ENCODE data around the gene B4GALT1. TPM values are rescaled to one million over a fixed set of nuclear protein-coding genes. Genes with fewer than 3 reads are reported as not detected.

Gene B4GALT1
- 33.5 and 34.5 TPM in 2 replicates for total RNA-seq (2014; rRNA removed; shearing (Covaris generic))

- DNase-seq (ENCODE audit: low spot score) = peak; percentile 79
Observed at GRCh38 chr9:33167084-33167971, at the start of gene B4GALT1. Gene B4GALT1 (minus strand): TSS chr9:33167336. CDS start chr9:33167169, 167 bp downstream.

- DNase-seq (ENCODE audit: low spot score) = no peak
Observed at GRCh38 chr9:33211695-33212393, 44.7 kb upstream of the B4GALT1 start.

GRCh38 chr9:33210006-33210715 lies 43.0 kb upstream of the B4GALT1 start:
- DNase-seq (ENCODE audit: low spot score) = no peak

- no peak for DNase-seq (ENCODE audit: low spot score)
Observed at GRCh38 chr9:33209394-33209793, 42.3 kb upstream of the B4GALT1 start.

DNA sequence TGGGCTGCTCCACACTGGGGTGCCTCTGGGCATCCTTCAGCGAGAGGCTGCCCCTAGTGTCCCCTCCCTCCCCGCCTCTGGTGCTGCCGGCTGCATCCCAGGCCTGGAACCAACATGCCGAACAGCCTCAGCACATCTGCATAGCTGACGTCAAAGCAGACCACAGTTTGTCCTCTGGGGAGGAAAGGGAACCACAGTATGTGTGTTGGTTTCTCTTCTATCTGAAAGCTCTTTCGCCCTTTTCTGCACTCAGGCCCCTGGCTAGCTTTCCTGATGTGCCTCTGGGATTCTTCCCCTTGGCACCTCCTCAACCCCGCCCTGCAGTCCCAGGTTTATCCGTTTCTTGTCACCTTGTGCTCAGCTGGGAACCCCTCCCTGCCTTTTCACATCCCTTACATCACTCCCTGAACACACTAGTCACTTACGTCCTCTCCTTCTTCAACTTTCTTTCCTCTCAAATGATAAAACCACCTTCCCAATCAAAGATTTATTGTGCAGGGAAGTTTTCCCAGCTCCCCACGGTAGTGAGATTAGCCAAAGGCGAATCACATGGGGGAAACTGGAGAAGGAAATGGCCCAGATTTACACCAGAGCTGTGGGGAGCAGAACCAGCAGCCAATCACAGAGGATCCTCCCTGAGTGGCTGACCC lies 35.5 kb upstream of the B4GALT1 start:
- peak; percentile 75 for DNase-seq (ENCODE audit: low spot score)

GRCh38 chr9:33202018-33202417 lies 34.9 kb upstream of the B4GALT1 start:
- no peak for DNase-seq (ENCODE audit: low spot score)

DNA sequence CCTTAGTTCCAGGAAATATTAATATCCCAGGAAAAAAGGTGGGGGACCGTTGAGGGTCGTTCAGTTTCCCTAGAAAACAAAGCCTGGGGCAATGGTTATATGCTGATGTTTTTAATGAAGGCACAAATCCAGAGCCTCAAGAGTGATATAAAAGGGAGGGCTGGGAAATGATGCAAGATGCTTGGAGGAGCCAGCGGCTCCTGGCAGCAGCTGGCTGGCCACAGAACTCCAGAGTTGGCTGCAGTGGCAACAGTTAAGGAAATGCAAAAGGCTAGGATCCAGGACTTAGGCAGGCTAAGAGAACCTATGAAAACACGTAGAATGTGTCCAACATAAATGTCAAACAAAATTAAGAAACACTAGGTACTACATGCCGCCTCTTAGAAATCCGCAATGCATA lies 31.0 kb upstream of the B4GALT1 start:
- peak; percentile 43 for DNase-seq (ENCODE audit: low spot score)

- no peak for DNase-seq (ENCODE audit: low spot score)
Observed at GRCh38 chr9:33197279-33198152, 30.4 kb upstream of the B4GALT1 start.

- no peak for DNase-seq (ENCODE audit: low spot score)
Observed at GRCh38 chr9:33196736-33197135, 29.6 kb upstream of the B4GALT1 start.

DNA sequence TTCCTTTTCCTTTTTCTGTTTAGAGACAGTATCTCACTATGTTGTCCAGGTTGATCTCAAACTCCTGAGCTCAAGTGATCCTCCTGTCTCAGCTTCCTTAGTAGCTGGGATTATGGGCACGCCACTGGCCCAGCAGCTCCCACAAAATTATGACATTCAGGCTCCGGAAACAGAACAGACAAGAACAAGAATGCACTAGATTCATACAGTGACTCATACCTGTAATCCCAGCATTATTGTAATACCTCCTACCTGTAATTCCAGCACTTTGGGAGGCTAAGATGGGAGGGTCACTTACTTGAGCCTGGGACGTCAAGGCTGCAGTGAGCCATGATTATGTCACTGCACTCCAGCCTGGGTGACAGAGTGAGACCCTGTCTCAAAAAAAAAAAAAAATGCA lies 26.7 kb upstream of the B4GALT1 start:
- DNase-seq (ENCODE audit: low spot score) = no peak

- no peak for DNase-seq (ENCODE audit: low spot score)
Observed at GRCh38 chr9:33192493-33193255, 25.5 kb upstream of the B4GALT1 start.

DNA sequence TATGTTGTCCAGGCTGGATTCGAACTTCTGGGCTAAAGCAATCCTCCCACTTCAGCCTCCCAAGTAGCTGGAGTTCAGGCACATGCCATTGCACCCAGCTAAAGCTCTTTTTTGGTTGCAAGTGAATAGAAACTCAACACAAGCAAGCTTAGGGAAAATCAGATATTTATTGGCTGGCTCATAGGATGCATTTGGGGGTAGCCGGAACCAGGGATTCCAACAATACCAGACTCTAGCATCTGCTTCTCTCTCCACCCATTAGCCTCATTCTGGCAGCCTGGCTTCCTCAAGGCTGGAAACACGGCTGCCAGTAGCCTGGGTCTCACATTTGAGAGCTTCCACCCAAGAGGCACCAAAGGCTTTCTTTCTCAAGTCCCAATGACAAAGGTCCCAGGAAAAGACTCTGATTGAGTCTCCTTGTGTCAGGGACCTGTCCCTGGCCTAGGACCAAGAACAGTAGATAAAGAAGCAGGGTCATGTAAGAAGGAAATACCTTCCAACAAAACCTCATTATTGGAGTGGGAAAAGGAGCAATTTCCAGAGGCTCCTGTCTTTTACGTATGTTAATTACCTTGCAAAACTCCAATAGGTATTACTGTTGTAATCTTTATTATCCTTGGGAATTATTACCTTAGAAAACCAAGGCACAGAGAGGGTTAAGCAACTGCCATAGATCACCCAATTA lies 23.0 kb upstream of the B4GALT1 start:
- DNase-seq (ENCODE audit: low spot score) = no peak

GRCh38 chr9:33189331-33189791 lies 22.2 kb upstream of the B4GALT1 start:
- no peak for DNase-seq (ENCODE audit: low spot score)

GRCh38 chr9:33188711-33189110 lies 21.6 kb upstream of the B4GALT1 start:
- DNase-seq (ENCODE audit: low spot score) = no peak

DNA sequence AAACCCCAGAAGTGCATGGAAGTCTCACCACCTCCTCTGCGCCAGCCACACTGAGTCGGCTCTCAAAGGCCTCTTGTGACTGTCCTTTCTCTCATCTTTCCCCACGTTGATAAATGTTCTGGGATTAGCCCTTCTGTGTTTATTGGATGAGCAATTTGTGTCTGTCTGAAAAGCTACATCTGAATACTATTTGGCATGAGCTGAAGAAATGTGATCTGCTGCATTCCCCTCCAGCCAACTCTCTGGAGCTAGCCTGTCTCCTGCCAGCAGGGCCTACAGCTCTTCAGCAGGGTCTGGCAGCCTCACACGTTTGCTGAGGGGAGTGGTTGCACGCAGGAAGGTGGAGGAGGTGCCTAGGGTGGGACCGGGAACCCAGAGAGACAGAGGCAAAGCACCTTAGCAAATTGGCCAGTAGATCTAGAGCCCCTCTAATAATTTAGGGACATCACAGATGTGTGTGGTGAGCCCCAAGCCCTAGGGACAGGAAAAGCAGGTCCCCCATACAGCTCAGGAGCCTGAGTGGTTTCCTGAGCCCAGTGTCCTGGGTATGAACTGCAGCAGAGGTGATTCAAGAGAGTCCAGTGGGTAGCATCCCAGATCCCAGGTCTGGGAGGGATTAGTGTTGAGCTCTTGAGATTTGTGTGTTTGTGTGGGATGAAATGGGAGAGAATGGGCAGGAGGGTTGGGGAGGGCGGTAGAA lies 20.5 kb upstream of the B4GALT1 start:
- no peak for DNase-seq (ENCODE audit: low spot score)

DNA sequence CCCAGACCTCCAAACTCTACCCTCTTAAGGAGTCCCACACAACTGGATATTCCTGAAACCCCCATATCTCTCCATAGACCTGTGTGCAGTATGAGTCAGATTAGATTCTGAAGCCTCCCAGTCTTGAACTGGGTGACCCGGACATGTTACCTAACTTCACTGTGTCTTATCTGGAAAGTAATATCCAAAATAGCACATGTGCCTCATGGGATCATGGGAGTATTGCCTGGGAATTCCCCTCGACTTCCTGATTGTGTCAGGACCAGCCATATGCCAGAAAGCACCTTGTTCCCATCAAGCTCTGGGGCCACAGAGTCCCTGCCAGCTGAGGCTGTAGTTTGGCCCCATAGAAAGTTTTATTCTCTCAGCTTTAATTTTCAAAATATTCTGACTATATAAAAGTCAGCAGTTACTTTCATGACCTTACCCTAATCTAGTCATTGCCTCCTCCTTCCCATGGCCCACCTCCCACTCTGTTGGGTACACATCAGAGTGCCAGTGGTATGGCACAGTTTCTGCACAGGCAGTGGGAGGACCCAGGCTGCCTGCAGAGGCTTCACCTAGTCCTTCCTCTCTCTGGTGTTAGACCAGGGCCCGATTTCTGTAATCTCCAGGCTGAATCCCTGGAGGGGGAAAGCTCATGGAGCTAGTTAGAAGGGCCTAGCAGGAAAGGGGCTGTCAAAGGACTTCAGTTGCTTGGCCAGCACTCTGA lies 19.5 kb upstream of the B4GALT1 start:
- no peak for DNase-seq (ENCODE audit: low spot score)

GRCh38 chr9:33185858-33186257 lies 18.7 kb upstream of the B4GALT1 start:
- DNase-seq (ENCODE audit: low spot score) = no peak

GRCh38 chr9:33185406-33185805 lies 18.3 kb upstream of the B4GALT1 start:
- no peak for DNase-seq (ENCODE audit: low spot score)

All from H4 (cell line).